GM18861 (cell line): ENCODE data around the gene SH3BP5.
"Not testable (repeated sequence)": the region's sequence is repeated elsewhere in the genome, so short reads cannot be mapped to it uniquely, and the experiment has no call there.

Experiments
- ATAC-seq: cut with Tn5 transposase; IDR thresholded peaks from one replicate; pipeline ENCODE4 v1.9.1; 2021; ENCODE audit not compliant: unreplicated experiment

The SH3BP5 gene, protein sequence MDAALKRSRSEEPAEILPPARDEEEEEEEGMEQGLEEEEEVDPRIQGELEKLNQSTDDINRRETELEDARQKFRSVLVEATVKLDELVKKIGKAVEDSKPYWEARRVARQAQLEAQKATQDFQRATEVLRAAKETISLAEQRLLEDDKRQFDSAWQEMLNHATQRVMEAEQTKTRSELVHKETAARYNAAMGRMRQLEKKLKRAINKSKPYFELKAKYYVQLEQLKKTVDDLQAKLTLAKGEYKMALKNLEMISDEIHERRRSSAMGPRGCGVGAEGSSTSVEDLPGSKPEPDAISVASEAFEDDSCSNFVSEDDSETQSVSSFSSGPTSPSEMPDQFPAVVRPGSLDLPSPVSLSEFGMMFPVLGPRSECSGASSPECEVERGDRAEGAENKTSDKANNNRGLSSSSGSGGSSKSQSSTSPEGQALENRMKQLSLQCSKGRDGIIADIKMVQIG

DNA sequence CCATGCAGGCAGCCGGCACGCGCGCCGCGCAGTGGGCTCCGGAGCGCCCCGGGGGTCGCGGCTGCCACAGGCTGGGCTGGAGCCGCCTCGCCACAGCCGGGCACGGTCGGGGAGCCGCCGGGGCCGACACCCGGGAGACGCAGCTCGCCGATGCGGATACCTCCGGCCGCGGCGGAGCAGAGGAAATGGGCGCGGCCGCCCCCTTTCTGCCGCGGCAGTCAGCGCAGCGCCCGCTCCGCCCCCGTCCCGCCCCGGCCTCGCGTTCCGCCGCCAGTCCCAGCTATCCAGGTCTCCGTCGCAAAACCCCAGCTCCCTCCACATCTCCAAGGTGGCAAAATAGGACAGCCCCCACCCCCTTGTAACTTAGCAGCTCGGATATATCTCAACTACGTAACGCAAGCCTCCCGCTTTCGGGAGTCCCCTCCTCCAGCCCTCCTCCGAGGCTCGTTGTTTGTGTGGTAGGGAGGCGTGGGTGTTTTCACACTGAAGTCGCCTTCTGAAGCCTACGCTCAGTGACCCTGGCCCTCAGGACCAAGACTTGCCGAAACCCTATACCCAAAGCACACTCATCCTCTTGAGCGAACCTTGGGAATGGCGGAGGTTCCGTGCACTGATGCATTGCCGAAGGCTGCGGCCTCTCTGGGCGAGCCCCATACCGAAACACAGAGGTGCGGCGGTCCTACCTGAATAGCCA is at the start of gene SH3BP5:
Gene SH3BP5, minus strand, starts transcription at position 182 of the 694 bp plus-strand sequence. Its CDS starts 178 bp downstream, at position 4.
- peak; percentile 37 for ATAC-seq

DNA sequence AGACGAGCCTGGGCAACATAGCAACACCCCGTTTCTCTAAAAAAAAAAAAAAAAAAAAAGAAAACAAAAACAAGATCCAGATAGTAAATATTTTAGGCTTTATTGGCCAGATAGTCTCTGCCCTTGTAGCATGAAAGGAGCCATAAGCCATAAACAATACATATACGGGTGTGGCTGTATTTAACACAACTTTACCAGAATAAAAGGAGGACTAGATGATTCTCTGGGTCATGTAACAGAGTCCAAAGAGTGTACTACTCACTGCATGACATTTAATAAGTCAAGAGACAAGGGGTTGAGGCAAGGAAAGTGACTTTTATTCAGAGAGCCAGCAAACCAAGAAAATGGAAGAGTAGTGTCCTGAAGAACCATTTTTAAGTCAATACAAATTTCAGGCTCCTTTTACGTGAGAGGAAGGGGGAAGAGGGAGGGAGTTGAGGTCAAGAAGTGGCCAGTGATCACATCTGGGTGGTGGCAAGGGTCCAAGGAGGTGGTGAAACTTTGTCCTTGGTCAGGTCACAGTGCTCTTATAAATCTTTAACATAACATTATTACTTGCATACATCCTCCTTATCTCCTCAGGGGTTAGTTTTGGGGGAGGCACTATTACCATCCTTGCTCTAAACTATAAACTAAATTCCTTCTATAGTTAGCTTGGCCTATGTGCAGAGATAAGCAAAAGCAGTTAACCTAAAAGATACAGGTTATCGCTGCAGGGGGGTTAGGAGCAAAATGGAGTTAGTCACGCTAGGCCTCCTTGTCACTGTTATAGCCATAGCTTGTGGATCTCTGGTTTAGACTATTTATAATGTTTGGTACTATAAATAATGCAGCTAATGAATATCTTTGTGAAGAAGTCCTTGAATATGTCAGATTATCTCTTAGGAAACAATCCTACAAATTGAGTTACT is 48.8 kb upstream of the SH3BP5 start:
- no peak for ATAC-seq

DNA sequence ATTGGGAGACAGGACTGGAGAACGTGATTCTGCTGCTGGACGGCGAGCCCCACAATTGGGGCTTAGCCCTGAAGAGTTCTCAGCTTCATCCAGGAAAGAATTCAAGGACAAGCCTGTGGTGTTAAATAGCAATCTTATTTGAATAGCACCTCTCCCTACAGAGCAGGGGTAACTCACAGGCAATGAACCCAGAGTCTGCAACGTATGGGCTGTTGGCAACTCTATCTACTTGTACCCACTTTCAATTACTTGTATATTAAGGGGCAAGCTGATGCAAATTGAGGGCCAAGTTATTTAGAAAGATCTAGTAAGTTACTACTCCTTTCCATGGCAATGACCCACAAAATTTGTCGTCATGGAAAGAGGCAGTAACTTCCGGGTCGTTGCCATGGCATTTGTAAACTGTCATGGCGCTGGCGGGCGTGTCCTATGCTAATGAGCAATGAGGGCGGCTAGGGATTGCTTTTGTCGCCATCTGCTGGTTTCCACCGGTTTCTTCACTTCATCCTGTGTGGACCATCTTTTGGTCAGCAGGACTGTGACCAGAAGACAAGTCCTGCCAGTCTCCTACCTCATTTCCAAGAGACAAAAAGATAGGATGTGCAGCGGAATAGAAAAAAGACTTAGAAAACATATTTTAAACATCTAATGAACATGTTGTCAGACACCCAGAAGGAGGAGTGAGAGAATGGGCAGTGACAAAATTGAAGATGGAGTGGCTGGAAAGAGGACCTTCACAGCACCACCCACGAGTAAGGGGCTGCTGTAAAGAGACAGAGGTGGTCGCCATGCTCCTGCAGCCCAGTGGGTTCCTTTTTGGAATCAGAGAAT is 45.8 kb upstream of the SH3BP5 start:
- peak; percentile 88 for ATAC-seq

DNA sequence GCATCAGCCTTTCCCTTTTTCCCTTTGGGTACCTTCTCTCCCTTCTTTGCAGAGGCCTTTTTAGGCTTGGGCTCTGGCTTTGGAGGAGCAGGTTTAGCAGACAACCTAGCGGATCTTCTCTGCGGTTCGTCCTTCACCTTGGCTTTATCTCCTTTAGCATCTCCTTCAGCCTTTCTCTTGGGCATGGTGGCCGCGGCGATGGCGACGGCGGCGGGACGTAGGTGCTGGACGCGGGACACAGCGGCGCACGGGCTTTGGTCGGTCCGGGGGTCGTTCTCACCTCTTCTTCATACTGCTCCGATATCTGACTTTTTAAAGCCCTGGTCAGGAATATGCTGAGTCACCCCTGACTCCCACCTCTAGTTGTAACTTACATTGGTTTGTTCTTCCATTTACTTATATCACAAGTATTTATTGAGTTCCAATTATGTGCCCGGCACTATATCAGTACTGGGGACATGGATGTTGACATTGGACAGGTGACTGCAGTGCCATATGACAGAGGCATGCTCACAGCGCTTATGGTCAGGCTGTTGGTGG is 43.1 kb upstream of the SH3BP5 start:
- no peak for ATAC-seq

DNA sequence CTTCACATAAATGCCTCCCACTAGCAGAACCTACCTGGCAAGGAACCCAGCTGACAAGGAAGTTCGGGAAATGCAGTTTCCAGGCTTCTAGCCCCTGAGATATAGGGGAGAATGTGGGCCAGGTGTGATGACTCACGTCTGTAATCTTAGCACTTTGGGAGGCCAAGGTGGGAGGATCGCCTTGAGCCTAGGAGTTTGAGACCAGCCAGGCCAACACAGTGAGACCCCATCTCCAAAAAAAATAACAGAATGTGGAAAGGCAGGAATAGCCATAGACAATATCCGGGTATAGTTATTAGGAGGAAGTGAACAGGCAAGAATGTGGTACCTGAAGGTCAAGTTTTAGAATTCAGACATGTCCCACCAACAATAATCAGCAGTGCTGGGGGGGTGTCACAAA is 40.5 kb upstream of the SH3BP5 start:
- no peak for ATAC-seq

DNA sequence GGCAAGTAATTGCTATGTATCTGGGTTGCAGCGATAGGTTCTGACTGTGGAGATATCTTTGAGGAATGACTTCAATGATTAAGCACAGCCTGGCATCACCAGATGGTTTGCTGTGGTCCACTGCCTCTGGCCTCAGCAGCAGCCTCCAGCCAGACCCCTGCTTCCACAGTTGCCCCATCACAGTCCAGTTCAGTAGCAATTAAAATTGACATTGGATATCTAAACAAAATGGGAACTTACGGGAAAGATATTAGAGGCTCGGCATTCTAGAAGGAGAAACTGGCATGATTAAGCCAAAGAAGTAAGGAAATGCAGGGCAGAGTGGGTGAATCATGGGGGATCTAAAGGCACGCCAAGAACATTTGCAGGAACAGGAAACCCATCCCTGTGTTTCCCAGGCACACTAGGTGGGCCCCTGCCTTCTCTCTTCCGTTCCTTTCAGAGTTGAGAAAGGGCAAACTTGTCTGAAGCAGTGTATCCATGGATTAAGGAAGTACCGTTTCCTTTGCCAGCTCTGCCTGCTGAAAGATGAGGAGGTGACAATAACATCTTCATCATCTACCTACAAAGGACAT is 36.3 kb upstream of the SH3BP5 start:
- no peak for ATAC-seq

DNA sequence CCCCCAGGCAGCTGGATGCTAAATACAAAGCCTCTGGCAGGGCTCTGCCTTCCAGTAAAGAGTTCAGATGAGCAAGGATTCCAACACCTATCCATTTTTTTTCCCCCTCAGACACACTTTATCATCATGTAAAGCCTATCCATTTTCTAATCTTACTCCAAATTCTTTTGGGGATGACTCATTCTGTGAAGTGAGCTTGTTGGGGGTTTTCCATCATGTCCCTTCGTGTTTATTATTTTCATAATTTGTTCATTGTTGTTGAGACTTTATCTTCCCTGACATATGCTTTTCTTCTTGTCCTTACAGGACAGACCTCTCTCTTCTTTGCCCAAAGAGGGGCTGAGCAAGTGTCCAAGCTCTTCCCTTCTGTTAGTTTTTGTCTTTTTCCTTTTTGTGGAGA is 34.7 kb upstream of the SH3BP5 start:
- ATAC-seq = no peak

DNA sequence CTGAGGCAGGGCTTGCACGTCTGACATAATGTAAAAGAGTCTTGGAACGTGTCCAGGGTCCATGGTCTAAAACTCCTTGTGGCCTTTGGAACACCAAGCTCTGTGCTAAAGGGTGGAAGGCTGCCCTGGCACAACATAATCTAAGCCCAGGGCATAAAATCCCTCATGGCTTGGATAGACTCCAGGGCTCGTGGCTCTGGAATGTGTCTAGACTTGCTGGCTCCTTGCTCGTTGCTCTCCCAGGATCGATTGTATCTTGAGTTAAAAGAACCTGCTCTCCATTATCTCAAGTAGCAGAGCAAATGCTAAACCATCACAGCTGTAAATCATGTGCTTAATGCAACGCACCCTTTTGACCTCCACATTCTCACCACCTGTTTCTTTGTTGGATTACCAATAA is 31.7 kb upstream of the SH3BP5 start:
- ATAC-seq = not testable (repeated sequence)

DNA sequence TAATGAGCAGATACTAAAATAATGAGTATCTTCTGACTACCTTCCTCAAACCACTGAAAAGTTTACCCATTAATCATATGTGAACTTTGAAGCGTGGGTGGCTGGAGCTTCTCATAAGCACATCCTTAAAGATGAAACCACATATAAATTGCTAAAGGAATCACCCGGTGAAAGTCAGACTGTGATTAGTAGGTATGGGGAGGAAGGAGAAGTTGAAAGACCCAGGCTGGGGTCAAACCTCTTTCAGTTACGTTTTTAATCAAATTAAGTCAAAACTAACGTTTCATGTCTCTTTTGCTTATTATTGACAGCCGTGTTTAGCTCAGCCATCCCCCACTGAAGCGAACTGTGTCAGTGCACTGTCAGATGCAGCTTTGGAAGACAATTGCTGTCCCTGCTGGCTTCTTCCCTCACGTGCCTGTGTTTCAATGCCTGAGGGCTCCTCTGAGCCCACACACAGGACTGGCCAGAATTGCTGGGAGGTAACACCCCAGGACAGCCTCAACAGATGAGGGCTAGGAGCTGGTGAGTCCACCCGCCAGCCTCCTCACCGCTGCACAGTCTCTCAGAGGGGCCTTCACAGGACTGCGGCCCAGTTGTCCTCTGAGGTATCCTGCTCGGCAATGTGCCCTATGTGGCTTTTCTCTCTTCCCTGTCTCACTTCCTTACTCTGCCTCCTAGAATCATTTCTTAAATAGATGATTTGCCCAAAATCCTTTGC is 29.3 kb upstream of the SH3BP5 start:
- ATAC-seq = peak; percentile 84

DNA sequence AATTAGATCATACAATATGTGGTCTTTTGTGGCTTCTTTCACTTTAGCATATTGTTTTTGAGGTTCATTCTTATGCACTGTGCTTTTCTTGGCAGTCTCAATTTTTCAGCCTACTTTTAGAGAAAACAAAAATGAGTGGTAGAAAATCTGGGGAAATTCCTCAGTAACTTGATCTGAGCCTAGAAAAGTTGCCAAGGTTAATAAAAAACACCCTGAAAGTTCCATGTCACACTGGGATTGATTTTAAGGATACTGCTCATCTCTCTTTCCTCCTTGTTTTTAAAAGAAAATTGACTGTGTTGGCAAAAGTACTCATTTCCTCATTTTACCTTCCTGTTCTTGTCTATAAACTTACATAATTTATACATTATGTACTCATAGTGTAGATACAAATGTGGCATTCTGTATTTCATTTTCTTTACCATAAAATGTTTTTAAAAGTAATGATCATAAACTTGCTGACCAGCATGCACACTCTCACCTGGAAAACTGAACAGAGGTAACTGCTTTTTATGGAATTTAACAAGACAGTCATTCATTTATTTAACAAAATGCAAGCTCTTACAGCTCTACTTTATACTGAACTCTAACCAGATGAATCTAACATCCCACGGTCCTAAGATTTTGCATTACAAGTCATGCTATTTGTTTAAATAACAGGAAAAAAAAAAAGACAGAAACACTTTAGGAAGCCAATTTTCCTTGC is 28.6 kb upstream of the SH3BP5 start:
- ATAC-seq = no peak

DNA sequence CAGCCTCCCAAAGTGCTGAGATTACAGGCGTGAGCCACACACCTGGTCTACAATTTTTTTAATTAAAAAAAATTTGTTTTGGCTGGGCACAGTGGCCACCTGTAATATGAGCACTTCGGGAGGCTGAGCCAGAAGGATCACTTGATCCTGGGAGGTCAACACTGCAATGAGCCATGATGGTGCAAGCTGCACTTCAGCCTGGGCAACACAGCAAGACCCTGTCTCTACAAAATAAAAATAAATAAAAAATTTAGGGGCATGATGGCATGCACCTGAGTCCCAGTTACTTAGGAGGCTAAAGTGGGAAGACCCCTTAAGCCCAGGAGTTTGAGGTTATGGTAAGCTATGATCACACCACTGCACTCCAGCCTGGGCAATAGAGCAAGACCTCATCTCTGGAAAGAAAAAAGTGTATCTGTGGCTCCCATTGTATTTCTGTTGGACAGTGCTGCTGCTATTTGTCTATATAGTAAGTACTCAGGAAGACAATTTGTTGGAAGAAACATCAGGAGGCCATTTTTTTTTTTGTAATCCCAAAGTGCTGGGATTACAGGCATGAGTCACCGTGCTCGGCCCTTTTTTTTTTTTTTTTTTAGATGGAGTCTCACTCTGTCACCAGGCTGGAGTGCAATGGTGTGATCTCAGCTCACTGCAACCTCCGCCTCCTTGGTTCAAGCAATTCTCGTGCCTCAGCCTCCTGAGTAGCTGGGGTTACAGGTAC is 27.5 kb upstream of the SH3BP5 start:
- ATAC-seq = no peak

DNA sequence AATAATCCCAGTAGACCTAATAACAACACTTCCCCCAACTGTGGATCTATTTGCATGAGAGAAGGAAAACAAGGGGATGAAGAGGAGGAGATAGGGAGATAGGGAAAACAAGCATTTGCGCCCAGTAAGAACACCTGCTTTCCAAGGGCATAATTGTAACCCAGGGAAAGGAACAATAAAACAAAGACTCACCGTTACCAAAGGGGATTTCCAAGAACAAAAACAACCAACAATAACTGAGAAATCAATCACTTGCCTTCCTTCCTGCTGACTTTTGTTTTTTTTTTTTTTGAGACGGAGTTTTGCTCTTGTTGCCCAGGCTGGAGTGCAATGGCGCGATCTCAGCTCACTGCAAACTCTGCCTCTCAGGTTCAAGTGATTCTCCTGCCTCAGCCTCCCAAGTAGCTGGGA is 24.3 kb upstream of the SH3BP5 start:
- ATAC-seq = not testable (repeated sequence)

DNA sequence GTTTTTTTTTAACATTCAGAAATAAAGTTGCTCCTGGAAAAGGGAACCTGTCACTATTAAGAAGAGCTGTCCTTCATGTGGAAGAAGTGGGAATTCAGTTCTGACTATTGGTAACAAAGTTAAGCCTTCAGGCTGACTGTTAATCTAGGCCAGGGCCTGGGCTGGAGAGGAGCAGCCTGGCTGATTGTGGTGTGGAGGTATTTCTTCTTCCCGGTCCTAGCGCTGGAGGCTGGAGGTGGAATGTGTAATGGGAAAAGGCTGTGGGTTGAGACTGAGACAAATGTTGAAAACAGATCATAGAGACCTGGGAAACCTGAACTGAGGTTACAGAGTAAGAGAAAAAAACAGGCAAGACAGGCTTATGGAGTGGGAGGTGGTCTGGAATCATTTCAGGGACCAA is 23.8 kb upstream of the SH3BP5 start:
- ATAC-seq = no peak

DNA sequence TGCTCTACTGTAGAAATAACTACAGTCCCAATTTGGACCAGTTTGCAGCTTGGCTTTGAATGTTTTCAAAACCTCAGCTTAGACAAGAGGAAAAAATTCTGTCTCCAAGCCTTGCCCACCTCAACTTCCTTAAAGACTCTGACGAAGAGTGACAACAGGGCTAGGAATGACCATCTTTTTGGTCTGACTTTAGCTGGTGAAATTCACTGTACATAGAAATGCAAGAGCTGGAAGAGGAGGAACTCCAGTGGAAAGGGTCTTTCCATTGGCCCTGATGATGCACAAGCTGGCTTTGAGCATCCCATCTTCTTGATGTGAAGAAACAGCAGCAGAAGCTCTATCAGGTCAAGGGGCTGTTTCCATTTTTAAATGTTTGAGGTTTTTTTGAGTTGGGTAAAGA is 22.7 kb upstream of the SH3BP5 start:
- ATAC-seq = no peak

DNA sequence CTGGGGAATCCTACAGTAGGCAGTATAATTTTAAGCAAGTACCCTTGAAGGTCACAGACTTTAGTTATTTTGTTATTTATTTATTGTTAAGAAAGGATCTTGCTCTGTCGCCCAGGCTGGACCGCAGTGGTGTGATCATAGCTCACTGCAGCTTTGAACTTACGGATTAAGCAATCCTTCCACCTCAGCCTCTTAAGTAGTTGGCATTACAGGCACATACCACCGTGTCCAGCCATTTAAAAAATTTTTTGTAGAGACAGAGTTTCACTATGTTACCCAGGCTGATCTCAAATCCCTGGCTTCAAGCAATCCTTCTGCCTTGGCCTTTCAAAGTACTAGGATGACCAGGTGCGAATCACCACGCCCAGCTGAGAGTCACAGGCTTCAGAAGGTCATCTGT is 22.1 kb upstream of the SH3BP5 start:
- no peak for ATAC-seq

DNA sequence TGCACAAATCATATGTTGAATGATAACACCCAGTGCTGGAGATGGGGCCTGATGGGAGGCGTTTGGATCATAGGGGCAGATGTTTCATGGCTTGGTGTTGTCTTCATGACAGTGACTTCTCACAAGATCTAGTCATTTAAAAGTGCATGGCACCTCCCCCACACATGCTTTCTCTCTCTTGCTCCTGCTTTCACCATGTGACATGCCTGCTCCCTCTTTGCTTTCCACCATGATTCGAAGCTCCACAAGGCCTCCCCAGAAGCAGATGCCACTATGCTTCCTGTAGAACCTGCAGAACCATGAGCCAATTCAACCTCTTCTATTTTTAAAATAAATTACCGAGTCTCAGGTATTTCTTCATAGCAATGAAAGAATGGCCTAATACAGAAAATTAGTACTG is 17.8 kb upstream of the SH3BP5 start:
- ATAC-seq = no peak

DNA sequence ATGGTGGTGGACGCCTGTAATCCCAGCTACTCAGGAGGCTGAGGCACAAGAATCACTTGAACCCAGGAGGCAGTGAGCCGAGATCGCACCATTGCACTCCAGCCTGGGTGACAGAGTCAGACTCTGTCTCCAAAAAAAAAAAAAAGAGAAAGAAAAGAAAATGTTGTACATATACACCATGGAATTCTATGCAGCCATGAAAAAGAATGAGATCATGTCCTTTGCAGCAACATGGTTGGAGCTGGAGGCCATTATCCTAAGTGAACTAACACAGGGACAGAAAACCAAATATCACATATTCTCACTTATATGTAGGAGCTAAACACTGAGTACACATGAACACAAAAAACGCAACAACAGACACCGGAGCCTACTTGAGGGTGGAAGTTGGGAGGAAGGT is 17.1 kb upstream of the SH3BP5 start:
- not testable (repeated sequence) for ATAC-seq

DNA sequence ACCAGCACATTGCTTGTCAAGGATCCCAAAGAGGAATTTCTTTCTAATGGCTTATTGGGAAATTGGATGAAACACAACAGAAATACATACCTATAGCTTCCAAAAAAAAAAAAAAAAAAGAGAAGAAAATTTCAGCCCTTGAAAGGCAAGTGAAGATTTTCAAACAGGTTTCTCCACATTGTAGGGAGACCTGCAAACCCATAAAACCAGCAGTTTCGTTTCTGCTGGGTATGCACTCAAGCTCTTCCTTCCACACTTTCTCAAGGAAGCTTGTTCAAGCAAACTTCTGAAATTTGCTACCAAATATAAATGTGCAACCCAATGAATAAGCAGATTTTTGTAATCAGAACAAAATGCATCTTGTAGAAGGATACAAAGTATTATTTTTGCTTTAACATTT is 15.9 kb upstream of the SH3BP5 start:
- no peak for ATAC-seq
